Cardiac muscle cell (in vitro differentiated cells and primary cell): ENCODE results near the gene CCDC63. TPM values are rescaled to one million over a fixed set of nuclear protein-coding genes. Genes with fewer than 3 reads are reported as not detected.

Source experiments
- DNase-seq, 2 donors: peaks; one replicate each; pipeline versions ENCODE4 v3.0.0 to v3.0.0-alpha.2; 2010 to 2017; ENCODE audit warnings: low read depth in 1 of 2, low spot score in 1 of 2
- H3K27ac ChIP-seq: fragments of 200-600 bp; sonication (generic); 2 replicates; pipeline ENCODE4 v1.5.1; 2016
- H3K27me3 ChIP-seq: fragments of 200-600 bp; sonication (generic); 2 replicates; pipeline ENCODE4 v1.6.0; 2016; ENCODE audit warnings: control low read depth
- H3K36me3 ChIP-seq: fragments of 200-600 bp; sonication (generic); 2 replicates; pipeline ENCODE4 v1.5.1; 2016; ENCODE audit warnings: control low read depth
- H3K4me1 ChIP-seq: fragments of 200-600 bp; sonication (generic); 2 replicates; pipeline ENCODE4 v1.8.1; 2017; ENCODE audit warnings: low read depth, mild to moderate bottlenecking, mixed run types
- H3K4me3 ChIP-seq: fragments of 200-600 bp; sonication (generic); 2 replicates; pipeline ENCODE4 v1.5.1; 2016; ENCODE audit warnings: mild to moderate bottlenecking
- H3K9me3 ChIP-seq: fragments of 200-600 bp; sonication (generic); 2 replicates; pipeline ENCODE4 v1.5.1; 2017; ENCODE audit warnings: low read depth, mild to moderate bottlenecking, control low read depth
- polyA plus RNA-seq: library from polyadenylated mRNA; unstranded; fragments of >200 nt; fragmentation: Nextera tagmentation; extraction: Ambion mirVana; gene quantifications from 2 replicates; pipeline ENCODE4 v1.2.1, GENCODE V29; 2016
- total RNA-seq: library from RNA; depleted of rRNA; stranded (reverse); fragments of >200 nt; gene quantifications from 2 replicates; pipeline ENCODE4 v1.2.3, GENCODE V29; 2016
- TF ChIP-seq, protein P1 (sequence below): IDR thresholded peaks from 2 replicates; pipeline ENCODE4 v1.5.1; 2012; ENCODE audit warnings: low read depth, mild to moderate bottlenecking, low read length

The CCDC63 gene
- total and polyA plus RNA-seq, 2 experiments from 2014 or later: 0.22 TPM; not detected in 1

DNA sequence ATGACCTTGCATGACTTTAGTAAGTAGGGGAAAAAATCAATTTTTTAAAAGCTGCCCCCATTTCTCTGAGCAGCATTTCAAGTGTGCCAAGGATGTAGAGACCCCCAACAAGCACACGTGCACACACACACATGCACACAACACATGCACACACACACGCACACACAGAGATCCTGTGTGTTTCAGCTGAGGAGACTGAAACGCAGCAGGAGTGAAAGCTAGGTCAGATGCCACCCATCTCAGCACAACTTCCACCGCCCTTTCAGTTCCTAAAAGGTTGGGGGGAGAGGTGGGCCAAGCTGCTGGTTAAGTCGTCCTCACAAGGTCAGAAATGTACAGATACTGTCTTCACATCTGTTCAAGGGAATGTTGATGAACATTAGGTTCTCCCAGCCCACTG lies 59.7 kb downstream of the CCDC63 start:
- Histone ChIP-seq H3K9me3 (no peaks in the 10 kb centered on the region), H3K27ac (no peak overlapping the region), H3K4me1 (peaks cover 19% of the 10 kb centered on the region), H3K4me3 (no peak overlapping the region), H3K36me3 (no peaks in the 10 kb centered on the region), H3K27me3 (no peaks in the 10 kb centered on the region)
- TF ChIP-seq, protein P1, sequence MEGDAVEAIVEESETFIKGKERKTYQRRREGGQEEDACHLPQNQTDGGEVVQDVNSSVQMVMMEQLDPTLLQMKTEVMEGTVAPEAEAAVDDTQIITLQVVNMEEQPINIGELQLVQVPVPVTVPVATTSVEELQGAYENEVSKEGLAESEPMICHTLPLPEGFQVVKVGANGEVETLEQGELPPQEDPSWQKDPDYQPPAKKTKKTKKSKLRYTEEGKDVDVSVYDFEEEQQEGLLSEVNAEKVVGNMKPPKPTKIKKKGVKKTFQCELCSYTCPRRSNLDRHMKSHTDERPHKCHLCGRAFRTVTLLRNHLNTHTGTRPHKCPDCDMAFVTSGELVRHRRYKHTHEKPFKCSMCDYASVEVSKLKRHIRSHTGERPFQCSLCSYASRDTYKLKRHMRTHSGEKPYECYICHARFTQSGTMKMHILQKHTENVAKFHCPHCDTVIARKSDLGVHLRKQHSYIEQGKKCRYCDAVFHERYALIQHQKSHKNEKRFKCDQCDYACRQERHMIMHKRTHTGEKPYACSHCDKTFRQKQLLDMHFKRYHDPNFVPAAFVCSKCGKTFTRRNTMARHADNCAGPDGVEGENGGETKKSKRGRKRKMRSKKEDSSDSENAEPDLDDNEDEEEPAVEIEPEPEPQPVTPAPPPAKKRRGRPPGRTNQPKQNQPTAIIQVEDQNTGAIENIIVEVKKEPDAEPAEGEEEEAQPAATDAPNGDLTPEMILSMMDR: no peak
- no peak for DNase-seq

DNA sequence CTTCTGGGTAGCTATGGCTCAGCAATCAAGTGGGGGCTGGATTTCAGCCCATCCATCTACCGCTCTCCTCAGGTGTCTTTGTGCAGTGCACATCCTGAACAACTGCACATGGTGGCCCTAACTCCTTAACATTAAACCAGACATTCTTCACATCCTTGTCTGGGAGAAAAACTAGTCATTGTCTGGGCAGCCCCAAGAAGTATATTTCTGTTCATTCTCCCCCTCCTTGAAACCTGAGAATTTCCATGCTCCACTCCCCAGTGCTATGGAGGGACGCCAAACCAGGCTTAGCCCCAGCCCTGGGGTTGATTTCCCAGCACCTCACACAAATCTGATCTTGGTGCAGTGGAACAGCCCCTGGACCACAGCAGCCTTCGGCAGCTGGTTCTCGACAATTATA lies 60.2 kb downstream of the CCDC63 start:
- Histone ChIP-seq H3K36me3 (no peaks in the 10 kb centered on the region), H3K27ac (no peak overlapping the region), H3K4me3 (no peak overlapping the region), H3K27me3 (no peaks in the 10 kb centered on the region), H3K9me3 (no peaks in the 10 kb centered on the region), H3K4me1 (peaks cover 18% of the 10 kb centered on the region)
- DNase-seq: no peak
- TF ChIP-seq, protein P1: no peak

DNA sequence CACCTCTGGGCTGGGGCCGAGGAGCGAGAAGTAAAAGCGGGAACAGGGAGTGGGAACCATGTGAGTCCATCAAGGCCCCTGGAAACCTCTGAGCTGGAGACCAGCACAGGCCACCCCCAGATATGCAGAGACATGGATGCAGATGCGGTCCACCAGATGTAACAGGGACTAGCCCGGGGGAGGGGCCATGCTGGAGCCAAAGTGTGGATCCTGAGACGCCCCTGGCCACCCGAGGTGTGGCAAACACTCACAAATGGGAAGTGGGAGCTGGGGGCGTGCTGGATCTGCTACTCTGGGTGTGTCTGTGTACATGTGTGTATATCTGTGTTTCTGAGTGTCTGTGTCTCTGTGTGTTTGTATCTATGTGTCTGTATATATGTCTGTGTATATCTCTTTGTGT lies 60.8 kb downstream of the CCDC63 start:
- DNase-seq: no peak
- TF ChIP-seq, protein P1: no peak
- Histone ChIP-seq H3K27ac (no peak overlapping the region), H3K27me3 (no peaks in the 10 kb centered on the region), H3K36me3 (no peaks in the 10 kb centered on the region), H3K4me3 (no peak overlapping the region), H3K9me3 (no peaks in the 10 kb centered on the region), H3K4me1 (peaks cover 18% of the 10 kb centered on the region)

DNA sequence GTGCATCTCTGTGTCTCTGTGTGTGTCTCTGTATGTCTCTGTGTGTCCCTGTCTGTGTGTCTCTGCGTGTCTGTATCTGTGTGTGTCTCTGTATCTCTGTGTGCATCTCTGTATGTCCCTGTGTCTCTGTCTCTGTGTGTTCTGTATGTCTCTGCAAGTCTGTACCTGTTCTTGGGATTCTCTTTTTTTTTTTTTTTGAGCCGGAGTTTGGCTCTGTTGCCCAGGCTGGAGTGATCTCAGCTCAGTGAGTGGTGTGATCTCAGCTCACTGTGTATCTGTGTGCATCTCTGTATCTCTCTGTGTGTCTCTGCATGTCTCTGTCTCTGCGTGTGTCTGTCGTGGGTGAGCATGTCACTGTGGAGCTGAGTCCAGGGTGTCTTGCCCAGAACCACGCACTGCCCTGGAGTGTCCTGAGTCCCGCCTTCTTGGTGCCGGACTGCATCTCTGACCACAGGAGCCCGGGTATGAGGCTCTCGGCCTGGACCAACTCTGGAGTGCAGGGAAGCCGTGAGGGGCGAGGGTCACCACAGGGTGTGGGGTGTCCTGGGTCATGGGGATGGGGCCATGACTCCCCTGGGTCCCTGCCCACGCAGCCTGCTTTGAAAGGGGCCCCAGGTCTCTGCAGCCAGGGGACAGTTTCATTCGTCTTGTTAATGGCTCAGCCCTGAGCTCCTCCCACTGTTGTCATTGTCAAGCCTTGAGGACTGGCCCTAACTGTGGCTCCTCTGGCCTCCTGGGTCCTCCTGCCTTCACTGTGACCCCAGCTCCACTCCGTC lies 61.8 kb downstream of the CCDC63 start:
- H3K4me3 ChIP-seq: no peak overlapping the region
- H3K36me3 ChIP-seq: no peaks in the 10 kb centered on the region
- H3K4me1 ChIP-seq: peaks cover 23% of the 10 kb centered on the region
- DNase-seq: no peak
- H3K27ac ChIP-seq: peak overlapping the region; percentile 56
- TF ChIP-seq, protein P1: no peak
- H3K27me3 ChIP-seq: no peaks in the 10 kb centered on the region
- no peaks in the 10 kb centered on the region for H3K9me3 ChIP-seq

DNA sequence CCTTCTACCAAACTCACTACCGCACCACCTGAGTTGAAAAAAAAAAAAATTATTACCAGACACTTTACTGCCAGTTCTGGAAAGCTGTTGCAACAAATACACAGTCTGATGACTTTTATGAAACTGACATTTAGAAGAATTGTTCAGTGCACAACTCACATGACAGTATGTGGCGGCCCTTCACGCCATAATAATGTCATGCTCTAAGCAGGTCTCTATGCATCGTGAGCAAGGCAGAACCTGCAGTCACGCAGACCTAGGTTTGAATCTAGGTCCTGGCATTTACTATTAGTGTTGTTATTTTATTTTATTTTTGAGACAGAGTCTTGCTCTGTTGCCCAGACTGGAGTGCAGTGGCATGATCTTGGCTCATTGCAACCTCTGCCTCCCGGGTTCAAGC lies 65.5 kb downstream of the CCDC63 start:
- Histone ChIP-seq H3K27ac (no peak overlapping the region), H3K4me1 (peaks cover 20% of the 10 kb centered on the region), H3K36me3 (no peaks in the 10 kb centered on the region), H3K4me3 (no peak overlapping the region), H3K27me3 (no peaks in the 10 kb centered on the region), H3K9me3 (no peaks in the 10 kb centered on the region)
- TF ChIP-seq, protein P1: no peak
- DNase-seq: no peak
